ENCODE results near the gene CASTOR1.

DNA sequence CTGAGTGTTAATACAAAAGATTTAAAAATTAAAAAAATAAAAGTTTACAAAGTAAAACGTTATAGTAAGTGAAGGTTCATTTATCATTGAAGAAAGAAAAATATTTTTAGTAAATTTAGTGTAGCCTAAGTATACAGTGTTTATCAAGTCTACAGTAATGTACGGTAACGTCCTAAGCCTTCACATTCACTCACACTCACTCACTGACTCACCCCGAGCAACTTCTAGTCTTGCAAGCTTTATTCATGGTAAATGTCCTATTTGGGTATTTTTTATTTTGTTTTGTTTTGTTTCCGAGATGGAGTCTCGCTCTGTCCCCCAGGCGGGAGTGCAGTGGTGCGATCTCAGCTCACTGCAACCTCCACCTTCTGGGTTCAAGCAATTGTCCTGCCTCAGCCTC, 8.8 kb downstream of the CASTOR1 start:
- TF ChIP-seq CTCF (IDR thresholded peaks at IDR 0.05), result no peak
- TF ChIP-seq POLR2A (IDR thresholded peaks at IDR 0.05), result no peak
